Measurements from ENCODE around the gene SLC16A13. TPM values are rescaled to one million over a fixed set of nuclear protein-coding genes. Genes with fewer than 3 reads are reported as not detected.
A peak's percentile ranks its signal among the peaks of the same experiment; 100 is the strongest.
"Not testable (repeated sequence)": the region's sequence is repeated elsewhere in the genome, so short reads cannot be mapped to it uniquely, and the experiment has no call there.

Gene SLC16A13
- polyA plus RNA-seq, 1 experiment, result 2.8 TPM

GRCh38 chr17:7045492-7046126 lies 9.8 kb downstream of the SLC16A13 start:
- Histone ChIP-seq H3K27me3 (ENCODE audit: control insufficient read depth, insufficient read depth, low read length) (peaks cover 16% of the 10 kb centered on the region), H3K4me3 (ENCODE audit: low read depth, low read length) (no peak overlapping the region), H3K36me3 (ENCODE audit: control insufficient read depth, insufficient read depth, low read length) (no peaks in the 10 kb centered on the region)
- DNase-seq (ENCODE audit: low read depth), result peak; percentile 35
- POLR2A ChIA-PET, result no interaction called here
- CTCF ChIA-PET, result interaction anchor here (0.6 to 5.0 kb wide), 40 partner anchors 9 to 664 kb away, joined by 3 to 55 read pairs (median 5); partner anchors contain the start of genes ACADVL, CLEC10A, DLG4 and RNASEK
- TF ChIP-seq CTCF (IDR thresholded peaks at IDR 0.05; ENCODE audit: insufficient read depth, low read depth, low read length), result peak; percentile 68

GRCh38 chr17:7046127-7046724 lies 10.4 kb downstream of the SLC16A13 start:
- ChIA-PET POLR2A (no interaction called here), CTCF (interaction anchor here (0.6 to 5.0 kb wide), 38 partner anchors 8 to 663 kb away, joined by 3 to 55 read pairs (median 5); partner anchors contain the start of genes ACADVL, CLEC10A, DLG4 and RNASEK)
- no peak overlapping the region for H3K4me3 ChIP-seq (ENCODE audit: low read depth, low read length)
- peaks cover 16% of the 10 kb centered on the region for H3K27me3 ChIP-seq (ENCODE audit: control insufficient read depth, insufficient read depth, low read length)
- no peak for DNase-seq (ENCODE audit: low read depth)
- no peak for TF ChIP-seq CTCF (IDR thresholded peaks at IDR 0.05; ENCODE audit: insufficient read depth, low read depth, low read length)
- H3K36me3 ChIP-seq (ENCODE audit: control insufficient read depth, insufficient read depth, low read length), result no peaks in the 10 kb centered on the region

GRCh38 chr17:7046725-7047397 lies 11.0 kb downstream of the SLC16A13 start:
- H3K27me3 ChIP-seq (ENCODE audit: control insufficient read depth, insufficient read depth, low read length), result peaks cover 16% of the 10 kb centered on the region
- POLR2A ChIA-PET; DNase-seq (ENCODE audit: low read depth); H3K4me3 ChIP-seq (ENCODE audit: low read depth, low read length); H3K36me3 ChIP-seq (ENCODE audit: control insufficient read depth, insufficient read depth, low read length): not testable (repeated sequence)
- CTCF ChIA-PET, result interaction anchor here (0.7 to 5.0 kb wide), 24 partner anchors 8 to 663 kb away, joined by 3 to 55 read pairs (median 8); partner anchors contain the start of genes ACADVL, DLG4, TP53 and WRAP53

GRCh38 chr17:7047566-7047965 lies 11.8 kb downstream of the SLC16A13 start:
- Histone ChIP-seq H3K4me3 (ENCODE audit: low read depth, low read length) (no peak overlapping the region), H3K27me3 (ENCODE audit: control insufficient read depth, insufficient read depth, low read length) (peaks cover 15% of the 10 kb centered on the region), H3K36me3 (ENCODE audit: control insufficient read depth, insufficient read depth, low read length) (no peaks in the 10 kb centered on the region)
- ChIA-PET POLR2A (no interaction called here), CTCF (interaction anchor here (0.7 to 7.4 kb wide), 6 partner anchors 85 to 249 kb away, joined by 3 to 92 read pairs (median 28); no protein-coding TSS in a partner anchor)
- DNase-seq (ENCODE audit: low read depth), result no peak
- no peak for TF ChIP-seq CTCF (IDR thresholded peaks at IDR 0.05; ENCODE audit: insufficient read depth, low read depth, low read length)

GRCh38 chr17:7048968-7049367 lies 13.2 kb downstream of the SLC16A13 start:
- no peak for TF ChIP-seq CTCF (IDR thresholded peaks at IDR 0.05; ENCODE audit: insufficient read depth, low read depth, low read length)
- Histone ChIP-seq H3K4me3 (ENCODE audit: low read depth, low read length) (no peak overlapping the region), H3K36me3 (ENCODE audit: control insufficient read depth, insufficient read depth, low read length) (no peaks in the 10 kb centered on the region), H3K27me3 (ENCODE audit: control insufficient read depth, insufficient read depth, low read length) (peaks cover 9% of the 10 kb centered on the region)
- no peak for DNase-seq (ENCODE audit: low read depth)
- POLR2A ChIA-PET, result no interaction called here
- CTCF ChIA-PET, result interaction anchor here (0.7 to 7.4 kb wide), 6 partner anchors 9 to 247 kb away, joined by 3 to 92 read pairs (median 6); no protein-coding TSS in a partner anchor

- H3K27me3 ChIP-seq (ENCODE audit: control insufficient read depth, insufficient read depth, low read length); H3K36me3 ChIP-seq (ENCODE audit: control insufficient read depth, insufficient read depth, low read length); POLR2A ChIA-PET; H3K4me3 ChIP-seq (ENCODE audit: low read depth, low read length); DNase-seq (ENCODE audit: low read depth): not testable (repeated sequence)
- CTCF ChIA-PET, result interaction anchor here (0.7 to 7.4 kb wide), 10 partner anchors 11 to 246 kb away, joined by 3 to 92 read pairs (median 6); no protein-coding TSS in a partner anchor
These were observed 14.8 kb downstream of the SLC16A13 start for GRCh38 chr17:7050583-7050982.
